ENCODE results near the gene UBN1.

Gene UBN1

DNA sequence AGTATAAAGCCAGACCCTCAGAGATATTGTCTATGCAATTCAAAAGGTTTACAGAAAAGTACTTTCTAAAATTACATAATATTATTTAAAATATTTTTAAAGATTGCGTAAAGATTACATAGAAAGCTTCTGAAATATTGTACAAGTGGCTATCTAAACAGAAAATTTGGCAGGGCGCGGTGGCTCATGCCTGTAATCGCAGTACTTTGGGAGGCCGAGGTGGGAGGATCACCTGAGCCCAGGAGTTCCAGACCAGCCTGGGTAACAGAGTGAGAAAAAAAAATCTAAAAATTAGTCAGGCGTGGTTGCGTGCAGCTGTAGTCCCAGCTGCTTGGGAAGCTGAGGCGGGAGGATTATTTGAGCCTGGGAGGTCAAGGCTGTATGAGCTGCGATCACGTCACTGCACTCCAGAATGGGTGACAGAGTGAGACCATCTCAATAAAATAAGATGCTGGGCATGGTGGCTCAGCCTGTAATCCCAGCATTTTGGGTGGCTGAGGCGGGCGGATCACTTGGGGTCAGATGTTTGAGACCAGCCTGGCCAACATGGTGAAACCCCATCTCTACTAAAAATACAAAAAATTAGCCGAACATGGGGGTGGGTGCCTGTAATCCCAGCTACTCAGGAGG lies 18.1 kb downstream of the UBN1 start:
- no peak overlapping the region for H3K4me3 ChIP-seq (ENCODE audit: low read length)
- no peak overlapping the region for H3K4me2 ChIP-seq (ENCODE audit: low read length)
- WGBS (ENCODE audit: extremely low coverage, insufficient coverage, low lambda C conversion rate): 100% methylated on average over 3 of the region's 13 CpGs
- no peaks in the 10 kb centered on the region for H3K4me1 ChIP-seq (ENCODE audit: control insufficient read depth, low read depth, low read length)
- no peak overlapping the region for H3K9ac ChIP-seq (ENCODE audit: low read length)
- H2BK15ac ChIP-seq (replicated peaks; ENCODE audit: low read depth): no peak overlapping the region
- peaks cover 24% of the 10 kb centered on the region for H3K79me2 ChIP-seq (ENCODE audit: control insufficient read depth, insufficient read depth, low read length)
- no peak overlapping the region for H3K27ac ChIP-seq (ENCODE audit: low read depth, low read length)
- H2BK5ac ChIP-seq (ENCODE audit: low read length): no peak overlapping the region
- no peak overlapping the region for H2BK120ac ChIP-seq (ENCODE audit: low read depth, low read length)
- DNase-seq: no peak
- no peak overlapping the region for H3K4ac ChIP-seq (ENCODE audit: low read depth, low read length)
- no peaks in the 10 kb centered on the region for H3K27me3 ChIP-seq (ENCODE audit: insufficient read depth, low read length, poor library complexity)
- H3K23ac ChIP-seq (ENCODE audit: low read length): no peak overlapping the region
- H4K8ac ChIP-seq (ENCODE audit: low read depth, low read length): no peak overlapping the region
- H3K56ac ChIP-seq (ENCODE audit: low read length): no peak overlapping the region
- H3K18ac ChIP-seq (ENCODE audit: low read length): no peak overlapping the region
- peaks cover 21% of the 10 kb centered on the region for H3K79me1 ChIP-seq (ENCODE audit: low read length)
- no peak overlapping the region for H2AK5ac ChIP-seq (ENCODE audit: low read length)
- no peak overlapping the region for H4K5ac ChIP-seq (ENCODE audit: low read length)
- peaks cover 9% of the 10 kb centered on the region for H3K36me3 ChIP-seq (ENCODE audit: control insufficient read depth, insufficient read depth, low read length)

DNA sequence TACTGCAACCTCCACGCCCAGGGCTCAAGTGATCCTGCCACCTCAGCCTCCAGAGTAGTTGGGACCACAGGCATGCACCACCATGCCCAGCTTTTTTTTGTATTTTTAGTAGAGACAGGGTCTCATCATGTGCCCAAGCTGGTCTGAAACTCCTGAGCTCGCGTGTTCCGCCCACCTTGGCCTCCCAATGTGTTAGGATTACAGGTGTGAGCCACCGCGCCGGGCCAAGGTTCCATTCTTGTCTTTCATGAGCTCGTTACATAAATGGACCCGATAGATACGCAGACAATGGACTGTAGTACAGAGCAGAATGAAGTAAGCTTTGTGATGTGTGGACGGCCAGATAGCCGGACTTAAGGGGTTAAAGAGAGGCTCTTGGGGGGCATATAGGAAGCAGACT lies 19.3 kb downstream of the UBN1 start:
- no peak overlapping the region for H3K56ac ChIP-seq (ENCODE audit: low read length)
- H3K4ac ChIP-seq (ENCODE audit: low read depth, low read length): no peak overlapping the region
- H3K4me2 ChIP-seq (ENCODE audit: low read length): no peak overlapping the region
- no peak overlapping the region for H3K9ac ChIP-seq (ENCODE audit: low read length)
- peaks cover 24% of the 10 kb centered on the region for H3K79me2 ChIP-seq (ENCODE audit: control insufficient read depth, insufficient read depth, low read length)
- peaks cover 21% of the 10 kb centered on the region for H3K79me1 ChIP-seq (ENCODE audit: low read length)
- H3K18ac ChIP-seq (ENCODE audit: low read length): no peak overlapping the region
- H4K5ac ChIP-seq (ENCODE audit: low read length): no peak overlapping the region
- no peaks in the 10 kb centered on the region for H3K27me3 ChIP-seq (ENCODE audit: insufficient read depth, low read length, poor library complexity)
- no CpG with 5 or more reads among the region's 12 CpGs for WGBS (ENCODE audit: extremely low coverage, insufficient coverage, low lambda C conversion rate)
- DNase-seq: no peak
- H3K4me1 ChIP-seq (ENCODE audit: control insufficient read depth, low read depth, low read length): no peaks in the 10 kb centered on the region
- H3K27ac ChIP-seq (ENCODE audit: low read depth, low read length): no peak overlapping the region
- no peak overlapping the region for H2BK5ac ChIP-seq (ENCODE audit: low read length)
- no peak overlapping the region for H3K4me3 ChIP-seq (ENCODE audit: low read length)
- H2BK15ac ChIP-seq (replicated peaks; ENCODE audit: low read depth): no peak overlapping the region
- H3K23ac ChIP-seq (ENCODE audit: low read length): no peak overlapping the region
- H2AK5ac ChIP-seq (ENCODE audit: low read length): no peak overlapping the region
- H3K36me3 ChIP-seq (ENCODE audit: control insufficient read depth, insufficient read depth, low read length): peaks cover 8% of the 10 kb centered on the region
- H2BK120ac ChIP-seq (ENCODE audit: low read depth, low read length): no peak overlapping the region
- H4K8ac ChIP-seq (ENCODE audit: low read depth, low read length): no peak overlapping the region

DNA sequence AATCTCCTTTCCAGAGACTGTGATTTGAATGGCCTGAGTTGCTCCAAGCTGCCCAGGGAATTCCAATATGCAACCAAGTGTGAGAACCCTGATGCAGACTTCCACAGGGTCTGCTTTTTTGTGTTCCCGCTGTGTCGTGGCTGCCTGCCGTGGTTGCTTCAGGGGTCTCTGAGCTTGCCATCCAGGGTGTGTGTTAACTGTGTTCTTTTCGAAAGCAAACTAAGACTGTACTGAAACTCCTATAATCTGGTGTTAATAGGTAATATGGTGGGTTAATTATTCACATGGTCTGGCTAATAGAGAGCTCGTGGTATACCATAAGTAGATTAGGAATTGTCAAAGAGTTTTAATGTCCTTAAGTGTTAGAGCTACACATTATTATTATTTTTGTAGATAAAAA lies 20.7 kb downstream of the UBN1 start:
- Histone ChIP-seq H4K5ac (ENCODE audit: low read length) (no peak overlapping the region), H3K56ac (ENCODE audit: low read length) (no peak overlapping the region), H3K4me2 (ENCODE audit: low read length) (no peak overlapping the region), H3K27ac (ENCODE audit: low read depth, low read length) (no peak overlapping the region), H3K27me3 (ENCODE audit: insufficient read depth, low read length, poor library complexity) (no peaks in the 10 kb centered on the region), H3K79me1 (ENCODE audit: low read length) (peaks cover 18% of the 10 kb centered on the region), H3K9ac (ENCODE audit: low read length) (no peak overlapping the region), H2BK15ac (replicated peaks; ENCODE audit: low read depth) (no peak overlapping the region), H3K4ac (ENCODE audit: low read depth, low read length) (no peak overlapping the region), H2BK5ac (ENCODE audit: low read length) (no peak overlapping the region), H3K36me3 (ENCODE audit: control insufficient read depth, insufficient read depth, low read length) (peaks cover 14% of the 10 kb centered on the region), H2BK120ac (ENCODE audit: low read depth, low read length) (no peak overlapping the region), H4K8ac (ENCODE audit: low read depth, low read length) (no peak overlapping the region), H3K79me2 (ENCODE audit: control insufficient read depth, insufficient read depth, low read length) (peaks cover 20% of the 10 kb centered on the region), H3K18ac (ENCODE audit: low read length) (no peak overlapping the region), H3K4me1 (ENCODE audit: control insufficient read depth, low read depth, low read length) (no peaks in the 10 kb centered on the region), H3K23ac (ENCODE audit: low read length) (no peak overlapping the region), H3K4me3 (ENCODE audit: low read length) (no peak overlapping the region), H2AK5ac (ENCODE audit: low read length) (no peak overlapping the region)
- DNase-seq: no peak
- no CpG with 5 or more reads among the region's 5 CpGs for WGBS (ENCODE audit: extremely low coverage, insufficient coverage, low lambda C conversion rate)

- no peak for DNase-seq
- H4K8ac ChIP-seq (ENCODE audit: low read depth, low read length): no peak overlapping the region
- peaks cover 18% of the 10 kb centered on the region for H3K36me3 ChIP-seq (ENCODE audit: control insufficient read depth, insufficient read depth, low read length)
- no peak overlapping the region for H3K56ac ChIP-seq (ENCODE audit: low read length)
- no peak overlapping the region for H2BK15ac ChIP-seq (replicated peaks; ENCODE audit: low read depth)
- no peak overlapping the region for H3K23ac ChIP-seq (ENCODE audit: low read length)
- no peak overlapping the region for H3K18ac ChIP-seq (ENCODE audit: low read length)
- H2AK5ac ChIP-seq (ENCODE audit: low read length): no peak overlapping the region
- H3K4me1 ChIP-seq (ENCODE audit: control insufficient read depth, low read depth, low read length): no peaks in the 10 kb centered on the region
- peaks cover 18% of the 10 kb centered on the region for H3K79me2 ChIP-seq (ENCODE audit: control insufficient read depth, insufficient read depth, low read length)
- no peaks in the 10 kb centered on the region for H3K27me3 ChIP-seq (ENCODE audit: insufficient read depth, low read length, poor library complexity)
- no CpG with 5 or more reads among the region's 7 CpGs for WGBS (ENCODE audit: extremely low coverage, insufficient coverage, low lambda C conversion rate)
- H3K27ac ChIP-seq (ENCODE audit: low read depth, low read length): no peak overlapping the region
- H3K4ac ChIP-seq (ENCODE audit: low read depth, low read length): no peak overlapping the region
- H2BK5ac ChIP-seq (ENCODE audit: low read length): no peak overlapping the region
- peaks cover 16% of the 10 kb centered on the region for H3K79me1 ChIP-seq (ENCODE audit: low read length)
- no peak overlapping the region for H3K4me2 ChIP-seq (ENCODE audit: low read length)
- no peak overlapping the region for H3K4me3 ChIP-seq (ENCODE audit: low read length)
- H2BK120ac ChIP-seq (ENCODE audit: low read depth, low read length): no peak overlapping the region
- H3K9ac ChIP-seq (ENCODE audit: low read length): no peak overlapping the region
- no peak overlapping the region for H4K5ac ChIP-seq (ENCODE audit: low read length)
Measured at GRCh38 chr16:4868535-4868934, 21.3 kb downstream of the UBN1 start.

- H3K4me3 ChIP-seq (ENCODE audit: low read length): no peak overlapping the region
- no peak overlapping the region for H3K4ac ChIP-seq (ENCODE audit: low read depth, low read length)
- no peak overlapping the region for H3K56ac ChIP-seq (ENCODE audit: low read length)
- H3K27me3 ChIP-seq (ENCODE audit: insufficient read depth, low read length, poor library complexity): no peaks in the 10 kb centered on the region
- H3K23ac ChIP-seq (ENCODE audit: low read length): no peak overlapping the region
- H3K36me3 ChIP-seq (ENCODE audit: control insufficient read depth, insufficient read depth, low read length): peaks cover 25% of the 10 kb centered on the region
- no peak overlapping the region for H2BK5ac ChIP-seq (ENCODE audit: low read length)
- no peak overlapping the region for H3K9ac ChIP-seq (ENCODE audit: low read length)
- peaks cover 13% of the 10 kb centered on the region for H3K79me1 ChIP-seq (ENCODE audit: low read length)
- H3K4me2 ChIP-seq (ENCODE audit: low read length): no peak overlapping the region
- no peak overlapping the region for H4K5ac ChIP-seq (ENCODE audit: low read length)
- no peak overlapping the region for H4K8ac ChIP-seq (ENCODE audit: low read depth, low read length)
- DNase-seq: no peak
- H3K4me1 ChIP-seq (ENCODE audit: control insufficient read depth, low read depth, low read length): no peaks in the 10 kb centered on the region
- no peak overlapping the region for H2AK5ac ChIP-seq (ENCODE audit: low read length)
- no peak overlapping the region for H2BK15ac ChIP-seq (replicated peaks; ENCODE audit: low read depth)
- no peak overlapping the region for H2BK120ac ChIP-seq (ENCODE audit: low read depth, low read length)
- H3K79me2 ChIP-seq (ENCODE audit: control insufficient read depth, insufficient read depth, low read length): peaks cover 16% of the 10 kb centered on the region
- no peak overlapping the region for H3K18ac ChIP-seq (ENCODE audit: low read length)
- no peak overlapping the region for H3K27ac ChIP-seq (ENCODE audit: low read depth, low read length)
- WGBS (ENCODE audit: extremely low coverage, insufficient coverage, low lambda C conversion rate): no CpG with 5 or more reads among the region's 13 CpGs
Measured at GRCh38 chr16:4869147-4869805, 22.0 kb downstream of the UBN1 start.
